ENCODE data around the gene EFCAB11. TPM values are rescaled to one million over a fixed set of nuclear protein-coding genes. Genes with fewer than 3 reads are reported as not detected.
A peak's percentile ranks its signal among the peaks of the same experiment; 100 is the strongest.

EFCAB11 gene
- total and polyA plus RNA-seq, 9 of the 15 experiments (the other 6 are each of a cell fraction or from before 2014, with no cell fraction given): 13.4 to 37.9 (median 17.4) TPM

GRCh38 chr14:89915114-89915878, 39.2 kb downstream of the EFCAB11 start (continued):
- TF ChIP-seq MLLT1 (IDR thresholded peaks at IDR 0.05) (no peak), ESRRB (CRISPR knock-in tag; IDR thresholded peaks at IDR 0.05; ENCODE audit: borderline replicate concordance) (no peak), ZFPM2 (CRISPR knock-in tag; IDR thresholded peaks at IDR 0.05) (no peak), CHD2 (IDR thresholded peaks at IDR 0.05; ENCODE audit: low read depth, low read length) (no peak), SAP30 (IDR thresholded peaks at IDR 0.05; ENCODE audit: borderline replicate concordance, insufficient read depth, low read depth, low read length, poor library complexity, severe bottlenecking) (no peak)

- H3K79me2 ChIP-seq (ENCODE audit: control insufficient read depth, insufficient read depth, low read length): no peaks in the 10 kb centered on the region
- H2AFZ ChIP-seq (ENCODE audit: low read depth, low read length): no peak overlapping the region
- no peaks in the 10 kb centered on the region for H4K20me1 ChIP-seq (replicated peaks; ENCODE audit: control insufficient read depth, insufficient read depth, low read length)
- DNase-seq (ENCODE audit: extremely low read depth in 1 of 4, low spot score in 3 of 4) (no peak), FAIRE-seq (no peak), ATAC-seq (no peak)
- in situ Hi-C loops (cut with MboI) (no loop called here), intact Hi-C loops (cut with micrococcal nuclease) (loop anchor here (5.0 to 10.0 kb wide), 2 partner anchors 138 to 885 kb away; no protein-coding TSS in a partner anchor)
- H3K9ac ChIP-seq (ENCODE audit: insufficient read depth in 1 of 2, low read depth in 2 of 2, low read length in 2 of 2): no peak overlapping the region
- WGBS (ENCODE audit: insufficient coverage, low coverage, missing lambda C conversion rate): 18% methylated on average over 9 of the region's 9 CpGs
- H3K36me3 ChIP-seq (ENCODE audit: control insufficient read depth, insufficient read depth, low read length): no peaks in the 10 kb centered on the region
- no TSS peak for BruUV-seq (replicated peaks)
- H3K9me1 ChIP-seq (ENCODE audit: control insufficient read depth, insufficient read depth, low read length): no peaks in the 10 kb centered on the region
- no peaks in the 10 kb centered on the region for H3K9me3 ChIP-seq (replicated peaks; ENCODE audit: control insufficient read depth, insufficient read depth, low read depth, low read length)
- ChIA-PET CTCF (ENCODE audit: low intra/inter-chr PET ratio) (no interaction called here), POLR2A (no interaction called here)
- no peak overlapping the region for H3K4me2 ChIP-seq (ENCODE audit: insufficient read depth, low read length)
- no peaks in the 10 kb centered on the region for H3K4me1 ChIP-seq (replicated peaks in 1 of 2; ENCODE audit: control insufficient read depth in 2 of 2, insufficient read depth in 2 of 2, low read length in 2 of 2)
- no peak overlapping the region for H3K27ac ChIP-seq (ENCODE audit: extremely low read depth, low read depth, low read length)
- no peaks in the 10 kb centered on the region for H3K27me3 ChIP-seq (ENCODE audit: control insufficient read depth in 2 of 2, insufficient read depth in 2 of 2, low read length in 2 of 2)
- H3K4me3 ChIP-seq: no peak overlapping the region
- TF ChIP-seq RFX5 (IDR thresholded peaks at IDR 0.05; ENCODE audit: low read depth, low read length) (no peak), UBTF (IDR thresholded peaks at IDR 0.05; ENCODE audit: borderline replicate concordance in 1 of 2, low read depth in 2 of 2, low read length in 2 of 2) (no peak), SMARCB1 (IDR thresholded peaks at IDR 0.05; ENCODE audit: insufficient read length, low read depth) (no peak), MEIS2 (IDR thresholded peaks at IDR 0.05; ENCODE audit: partially characterized antibody) (peak; percentile 78), STAT6 (CRISPR knock-in tag; IDR thresholded peaks at IDR 0.05) (no peak), NELFE (IDR thresholded peaks at IDR 0.05; ENCODE audit: insufficient read depth, insufficient read length) (no peak), ZNF253 (CRISPR knock-in tag; conservative IDR thresholded peaks at IDR 0.05) (no peak), NCOA6 (IDR thresholded peaks at IDR 0.05) (no peak), FOXJ2 (tag; IDR thresholded peaks at IDR 0.05) (peak; percentile 100)
These were observed 41.8 kb downstream of the EFCAB11 start for GRCh38 chr14:89912667-89913211.
